Caco-2 (cell line): Measurements from ENCODE around the gene KAT8. TPM values are rescaled to one million over a fixed set of nuclear protein-coding genes. Genes with fewer than 3 reads are reported as not detected.
"Not testable (repeated sequence)": the region's sequence is repeated elsewhere in the genome, so short reads cannot be mapped to it uniquely, and the experiment has no call there.

Source experiments
- BruUV-seq: library from RNA; stranded (reverse); fragments of 400-500 nt; replicated peaks from 2 replicates; lab custom pipeline; 2021; lab: Mats Ljungman, UMichigan
- CTCF ChIA-PET: fragments of 300-600 bp; sonication (Branson Sonifier 250); formaldehyde crosslinking; loops from one replicate; lab custom pipeline; 2022; ENCODE audit warnings: antibody characterized with exemption; lab: Charles Lee
- POLR2A ChIA-PET: fragments of 300-600 bp; sonication (Branson Sonifier 250); formaldehyde crosslinking; loops from one replicate; lab custom pipeline; 2022; ENCODE audit warnings: antibody characterized with exemption; lab: Charles Lee
- DNase-seq, 2 experiments: peaks; one replicate each; pipeline versions ENCODE4 v3.0.0 to v3.0.0-alpha.2; 2020 to 2022
- H3K27me3 ChIP-seq: replicated peaks from 2 replicates; pipeline ENCODE4 v1.6.0; 2011; ENCODE audit warnings: low read length; ENCODE audit not compliant: control insufficient read depth, insufficient read depth
- H3K36me3 ChIP-seq: 2 replicates; pipeline ENCODE4 v1.5.1; 2011; ENCODE audit warnings: low read length; ENCODE audit not compliant: control insufficient read depth, insufficient read depth
- H3K4me1 ChIP-seq: fragments of 250-450 bp; sonication (Bioruptor Pico); 2 replicates; pipeline ENCODE4 v1.5.1; 2020; ENCODE audit warnings: mild to moderate bottlenecking
- H3K4me3 ChIP-seq: 2 replicates; pipeline ENCODE4 v1.5.1; 2011; ENCODE audit warnings: low read depth, mild to moderate bottlenecking, control low read depth, low read length
- H3K9me3 ChIP-seq: fragments of 250-450 bp; sonication (Bioruptor Pico); 2 replicates; pipeline ENCODE4 v1.5.1; 2020; ENCODE audit warnings: mild to moderate bottlenecking, moderate library complexity
- H3K27ac Mint-ChIP-seq: one replicate; pipeline ENCODE4 v1.8.0; 2022; ENCODE audit warnings: mixed read lengths; ENCODE audit not compliant: unreplicated experiment
- H3K27me3 Mint-ChIP-seq: one replicate; pipeline ENCODE4 v1.8.0; 2022; ENCODE audit warnings: mixed read lengths; ENCODE audit not compliant: insufficient read depth, unreplicated experiment
- H3K36me3 Mint-ChIP-seq: one replicate; pipeline ENCODE4 v1.8.0; 2022; ENCODE audit warnings: mild to moderate bottlenecking, mixed read lengths; ENCODE audit not compliant: insufficient read depth, unreplicated experiment
- H3K4me1 Mint-ChIP-seq: one replicate; pipeline ENCODE4 v1.8.0; 2022; ENCODE audit warnings: low read depth, mixed read lengths; ENCODE audit not compliant: unreplicated experiment
- H3K4me3 Mint-ChIP-seq: one replicate; pipeline ENCODE4 v1.8.0; 2022; ENCODE audit warnings: mild to moderate bottlenecking, moderate library complexity, mixed read lengths; ENCODE audit not compliant: unreplicated experiment
- H3K9me3 Mint-ChIP-seq: one replicate; pipeline ENCODE4 v1.8.0; 2022; ENCODE audit warnings: mixed read lengths; ENCODE audit not compliant: unreplicated experiment
- CTCF ChIP-seq, 2 experiments: fragments of 200-600 bp in 1 of 2; IDR thresholded peaks; 1 replicate in 1 of 2; 2 replicates in 1 of 2; pipeline versions ENCODE4 v1.5.1 to v1.8.0; 2011 to 2022; ENCODE audit warnings: antibody characterized with exemption in 1 of 2, control low read depth in 1 of 2, inconsistent platforms in 1 of 2, low read depth in 1 of 2, low read length in 1 of 2, mild to moderate bottlenecking in 1 of 2, moderate library complexity in 1 of 2; ENCODE audit not compliant: insufficient read depth in 1 of 2, severe bottlenecking in 1 of 2, unreplicated experiment in 1 of 2
- intact Hi-C: fragments of 100-400 bp; cut with micrococcal nuclease; formaldehyde crosslinking; loops from one replicate; pipeline ENCODE4 v1.10.0; 2022; ENCODE audit not compliant: unreplicated experiment
- total RNA-seq: library from RNA; stranded (reverse); gene quantifications from 2 replicates; pipeline ENCODE4 v1.2.3, GENCODE V29; 2022

KAT8 gene
- total RNA-seq, 1 experiment from 2014 or later: 46.2 TPM

- H3K4me1 Mint-ChIP-seq: peaks cover 7% of the 10 kb centered on the region
- H3K4me3 ChIP-seq: no peak overlapping the region
- no peak overlapping the region for H3K27ac Mint-ChIP-seq
- peaks cover 17% of the 10 kb centered on the region for H3K9me3 Mint-ChIP-seq
- CTCF ChIA-PET: no interaction called here
- no peak overlapping the region for H3K4me3 Mint-ChIP-seq
- TF ChIP-seq CTCF (IDR thresholded peaks at IDR 0.05; ENCODE audit: insufficient read depth in 1 of 2, low read depth in 1 of 2, low read length in 1 of 2, severe bottlenecking in 1 of 2, unreplicated experiment in 1 of 2): no peak
- H3K27me3 Mint-ChIP-seq: no peaks in the 10 kb centered on the region
- BruUV-seq: no TSS peak
- intact Hi-C loops: no loop called here
- H3K4me1 ChIP-seq: no peaks in the 10 kb centered on the region
- no peaks in the 10 kb centered on the region for H3K9me3 ChIP-seq
- POLR2A ChIA-PET: interaction anchor here (1.2 kb wide), 1 partner anchor 17 kb away, joined by 4 read pairs; the partner anchor contains the start of gene KAT8
- H3K36me3 Mint-ChIP-seq: no peaks in the 10 kb centered on the region
- no peak for DNase-seq
- no peaks in the 10 kb centered on the region for H3K36me3 ChIP-seq
- no peaks in the 10 kb centered on the region for H3K27me3 ChIP-seq
Observed at GRCh38 chr16:31099860-31100638, 17.4 kb upstream of the KAT8 start.

GRCh38 chr16:31100876-31101641 is 16.4 kb upstream of the KAT8 start:
- H3K36me3 ChIP-seq, H3K4me1 ChIP-seq, H3K4me1 Mint-ChIP-seq, DNase-seq, H3K36me3 Mint-ChIP-seq, CTCF ChIA-PET, H3K4me3 ChIP-seq, H3K4me3 Mint-ChIP-seq, H3K27me3 Mint-ChIP-seq, H3K27me3 ChIP-seq, BruUV-seq, H3K9me3 ChIP-seq, intact Hi-C loops, H3K27ac Mint-ChIP-seq: not testable (repeated sequence)
- H3K9me3 Mint-ChIP-seq: peaks cover 12% of the 10 kb centered on the region
- POLR2A ChIA-PET: interaction anchor here (1.2 kb wide), 1 partner anchor 16 kb away, joined by 4 read pairs; the partner anchor contains the start of gene KAT8

GRCh38 chr16:31105677-31106213 is 11.7 kb upstream of the KAT8 start:
- no peaks in the 10 kb centered on the region for H3K9me3 ChIP-seq
- H3K27me3 ChIP-seq: no peaks in the 10 kb centered on the region
- peak; percentile 63 to 76 for TF ChIP-seq CTCF (IDR thresholded peaks at IDR 0.05; ENCODE audit: insufficient read depth in 1 of 2, low read depth in 1 of 2, low read length in 1 of 2, severe bottlenecking in 1 of 2, unreplicated experiment in 1 of 2)
- no peak overlapping the region for H3K4me3 ChIP-seq
- ChIA-PET POLR2A (no interaction called here), CTCF (no interaction called here)
- Mint-ChIP-seq H3K27me3 (no peaks in the 10 kb centered on the region), H3K36me3 (peaks cover 13% of the 10 kb centered on the region), H3K27ac (no peak overlapping the region), H3K4me1 (peaks cover 6% of the 10 kb centered on the region), H3K9me3 (peaks cover 9% of the 10 kb centered on the region), H3K4me3 (no peak overlapping the region)
- BruUV-seq: no TSS peak
- peak; percentile 67 to 77 for DNase-seq
- intact Hi-C loops: loop anchor here (5.0 kb wide), 1 partner anchor 37 kb away; no protein-coding TSS in a partner anchor
- H3K36me3 ChIP-seq: no peaks in the 10 kb centered on the region
- H3K4me1 ChIP-seq: no peaks in the 10 kb centered on the region
